Measurements from ENCODE around the gene DMBT1. TPM values are rescaled to one million over a fixed set of nuclear protein-coding genes. Genes with fewer than 3 reads are reported as not detected.

The DMBT1 gene
- total RNA-seq, 2 experiments from 2014 or later, result not detected

DNA sequence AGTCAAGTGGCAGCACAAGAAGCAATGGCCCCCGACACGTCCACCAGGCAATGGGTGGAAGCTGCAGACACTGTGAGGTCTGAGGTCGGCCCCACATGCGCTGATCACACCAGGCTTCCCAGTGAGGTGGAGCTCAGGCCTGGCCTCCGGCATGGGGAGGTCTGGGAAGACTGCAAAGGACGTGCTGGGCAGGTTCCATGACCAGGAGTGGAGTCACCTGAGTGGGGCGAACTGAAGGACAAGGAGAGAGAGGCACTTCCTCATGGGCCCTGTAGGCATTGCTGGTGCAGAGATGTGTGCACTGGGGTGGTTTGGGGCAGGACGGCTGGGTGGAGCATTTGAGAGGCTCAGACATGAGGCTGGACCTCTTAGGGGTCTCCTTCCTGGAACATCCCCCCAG, 103.9 kb downstream of the DMBT1 start:
- Mint-ChIP-seq H3K27ac (no peak overlapping the region), H3K4me3 (no peak overlapping the region), H3K9me3 (no peaks in the 10 kb centered on the region), H3K36me3 (no peaks in the 10 kb centered on the region), H3K4me1 (no peaks in the 10 kb centered on the region), H3K27me3 (peaks cover 5% of the 10 kb centered on the region)
- POLR2A ChIA-PET, result no interaction called here
- DNase-seq, result no peak
- ATAC-seq (ENCODE audit: low read depth), result no peak

DNA sequence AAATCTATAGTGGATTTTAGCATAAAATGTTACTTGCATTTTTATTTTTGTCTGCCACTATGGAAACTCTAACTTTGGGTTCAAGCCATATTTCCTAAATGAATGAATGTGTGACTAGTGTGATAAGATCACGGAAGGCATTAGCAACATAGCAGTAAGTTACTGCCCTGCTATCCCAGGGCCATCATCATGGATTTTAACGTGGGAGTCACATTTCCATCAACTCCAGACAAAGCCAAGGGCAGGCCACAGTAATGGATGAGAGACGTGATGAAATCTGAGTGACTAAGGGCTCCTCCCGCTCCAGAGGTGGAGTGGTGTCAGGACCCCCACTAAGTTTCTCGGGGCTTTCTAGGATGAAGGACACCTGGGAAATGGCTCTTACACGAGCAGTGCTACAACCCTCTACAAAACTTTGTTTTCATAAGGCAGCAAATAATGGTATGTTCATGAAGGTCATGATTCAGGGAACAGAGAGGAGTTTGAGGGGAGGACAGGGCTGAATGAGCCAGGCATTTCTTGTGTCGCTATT, 104.8 kb downstream of the DMBT1 start:
- POLR2A ChIA-PET, result no interaction called here
- ATAC-seq (ENCODE audit: low read depth) (no peak), DNase-seq (no peak)
- no peak overlapping the region for H3K27ac Mint-ChIP-seq
- H3K4me1 Mint-ChIP-seq, result no peaks in the 10 kb centered on the region
- no peaks in the 10 kb centered on the region for H3K9me3 Mint-ChIP-seq
- no peak overlapping the region for H3K4me3 Mint-ChIP-seq
- H3K36me3 Mint-ChIP-seq, result no peaks in the 10 kb centered on the region
- peaks cover 10% of the 10 kb centered on the region for H3K27me3 Mint-ChIP-seq

DNA sequence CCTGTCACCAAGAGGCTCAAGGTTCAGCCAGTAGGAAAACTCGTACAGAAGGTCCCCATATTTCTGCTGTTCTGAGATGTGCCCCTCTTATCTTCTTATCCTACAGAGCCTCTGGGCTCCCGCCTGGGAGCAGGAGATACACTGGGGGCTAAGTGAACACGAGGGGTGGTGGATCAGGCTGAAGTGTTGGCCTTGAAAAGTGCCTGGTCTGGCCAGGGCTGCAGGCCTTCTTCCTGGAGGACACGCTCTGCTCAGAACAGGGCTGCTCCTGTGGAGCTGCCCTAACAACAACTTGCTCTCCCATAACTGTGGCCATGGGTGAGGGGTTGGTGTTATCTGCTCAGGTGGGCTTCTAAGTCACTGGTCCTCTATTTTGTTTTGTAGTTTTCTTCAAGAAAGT, 105.4 kb downstream of the DMBT1 start:
- no peaks in the 10 kb centered on the region for H3K9me3 Mint-ChIP-seq

DNA sequence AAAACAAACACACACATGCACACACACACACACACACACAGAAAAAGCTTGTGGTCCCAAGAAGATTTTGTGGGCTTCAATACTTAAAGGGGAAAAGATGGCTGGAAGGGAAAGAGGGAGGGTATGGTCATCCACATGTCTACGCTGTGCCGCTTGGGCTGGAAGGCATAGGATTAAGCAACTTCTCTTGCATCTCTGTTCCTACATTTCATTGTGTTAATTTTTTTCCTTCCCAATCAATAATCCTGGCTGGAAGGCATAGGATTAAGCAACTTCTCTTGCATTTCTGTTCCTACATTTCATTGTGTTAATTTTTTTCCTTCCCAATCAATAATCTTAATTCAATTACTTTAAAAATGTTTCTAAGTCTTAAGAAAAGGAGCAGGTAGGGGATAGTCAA, 108.5 kb downstream of the DMBT1 start:
- Mint-ChIP-seq H3K27me3 (peaks cover 22% of the 10 kb centered on the region), H3K4me1 (no peaks in the 10 kb centered on the region), H3K4me3 (no peak overlapping the region), H3K27ac (no peak overlapping the region), H3K36me3 (no peaks in the 10 kb centered on the region), H3K9me3 (no peaks in the 10 kb centered on the region)
- no peak for ATAC-seq (ENCODE audit: low read depth)
- POLR2A ChIA-PET, result no interaction called here
- DNase-seq, result no peak

More for the DNA sequence above, 105.4 kb downstream of the DMBT1 start:
- DNase-seq (no peak), ATAC-seq (ENCODE audit: low read depth) (no peak)
- H3K4me3 Mint-ChIP-seq, result no peak overlapping the region
- no peaks in the 10 kb centered on the region for H3K4me1 Mint-ChIP-seq
- no peak overlapping the region for H3K27ac Mint-ChIP-seq
- no peaks in the 10 kb centered on the region for H3K36me3 Mint-ChIP-seq
- POLR2A ChIA-PET, result no interaction called here
- peaks cover 12% of the 10 kb centered on the region for H3K27me3 Mint-ChIP-seq

DNA sequence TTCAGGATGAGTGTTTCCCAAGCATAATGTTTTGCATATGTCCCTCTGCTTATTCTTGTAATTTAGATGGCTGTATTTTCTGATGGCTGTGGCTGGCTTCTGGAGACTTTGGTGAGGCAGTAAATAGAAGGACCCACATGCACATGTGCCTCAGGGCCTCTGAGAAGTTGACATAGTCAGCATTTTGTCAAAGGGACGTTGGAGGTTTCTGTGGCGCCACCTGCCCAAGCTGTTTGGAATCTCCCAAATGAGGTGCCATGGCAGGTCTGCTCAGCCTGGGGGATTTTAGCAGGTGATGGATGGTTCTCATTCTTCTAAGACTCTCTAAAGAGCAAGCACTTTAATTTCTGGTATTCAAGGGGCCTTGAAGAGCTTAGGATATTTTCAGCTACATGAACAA, 109.3 kb downstream of the DMBT1 start:
- H3K4me1 Mint-ChIP-seq, result no peaks in the 10 kb centered on the region
- H3K27me3 Mint-ChIP-seq, result peaks cover 22% of the 10 kb centered on the region
- H3K9me3 Mint-ChIP-seq, result no peaks in the 10 kb centered on the region
- POLR2A ChIA-PET, result no interaction called here
- no peaks in the 10 kb centered on the region for H3K36me3 Mint-ChIP-seq
- no peak overlapping the region for H3K27ac Mint-ChIP-seq
- no peak for DNase-seq
- no peak for ATAC-seq (ENCODE audit: low read depth)
- no peak overlapping the region for H3K4me3 Mint-ChIP-seq

DNA sequence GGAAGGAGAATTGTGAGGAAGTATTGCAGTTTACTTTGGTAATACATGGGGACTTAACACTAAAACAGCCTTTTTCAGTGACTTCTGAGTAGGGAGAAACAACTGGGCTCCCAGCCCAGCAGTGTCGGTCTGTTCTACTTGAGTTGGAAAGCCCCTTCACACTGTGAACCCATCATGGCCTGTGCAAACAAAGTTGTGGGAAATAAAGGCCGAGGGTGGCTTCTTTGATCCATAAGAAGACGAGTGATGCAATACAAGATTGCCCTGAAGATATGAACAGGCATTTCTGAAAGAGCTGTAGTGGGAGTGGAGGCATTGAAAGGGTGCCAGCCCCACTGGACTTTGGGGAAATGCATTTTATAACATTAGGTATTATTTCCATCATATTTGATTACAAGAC, 110.8 kb downstream of the DMBT1 start:
- DNase-seq (no peak), ATAC-seq (ENCODE audit: low read depth) (no peak)
- peaks cover 25% of the 10 kb centered on the region for H3K27me3 Mint-ChIP-seq
- H3K27ac Mint-ChIP-seq, result no peak overlapping the region
- POLR2A ChIA-PET, result no interaction called here
- H3K36me3 Mint-ChIP-seq, result no peaks in the 10 kb centered on the region
- no peaks in the 10 kb centered on the region for H3K9me3 Mint-ChIP-seq
- no peaks in the 10 kb centered on the region for H3K4me1 Mint-ChIP-seq
- H3K4me3 Mint-ChIP-seq, result no peak overlapping the region

DNA sequence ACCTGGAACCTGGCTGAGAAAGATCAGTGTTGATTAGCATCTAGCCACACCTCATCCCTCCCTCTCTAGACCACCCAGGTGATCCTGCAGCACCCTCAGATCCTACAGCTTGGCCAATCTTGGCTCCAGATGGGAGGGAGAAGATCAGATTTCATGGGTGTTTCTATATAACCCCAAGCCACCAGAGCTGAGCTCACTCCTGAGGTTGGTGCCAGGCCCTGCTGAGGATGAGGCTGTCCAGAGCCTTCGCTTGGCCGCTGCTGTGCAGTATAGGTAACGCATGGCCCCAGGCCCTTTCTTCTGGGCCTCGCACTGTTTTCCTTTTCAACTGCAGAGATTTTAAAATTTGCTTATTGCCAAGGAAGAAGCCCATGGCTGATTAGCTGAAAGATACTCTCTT, 112.1 kb downstream of the DMBT1 start:
- DNase-seq, result no peak
- ATAC-seq (ENCODE audit: low read depth), result no peak
- Mint-ChIP-seq H3K4me1 (no peaks in the 10 kb centered on the region), H3K9me3 (no peaks in the 10 kb centered on the region), H3K4me3 (no peak overlapping the region), H3K36me3 (no peaks in the 10 kb centered on the region), H3K27ac (no peak overlapping the region), H3K27me3 (peaks cover 24% of the 10 kb centered on the region)
- POLR2A ChIA-PET, result no interaction called here

DNA sequence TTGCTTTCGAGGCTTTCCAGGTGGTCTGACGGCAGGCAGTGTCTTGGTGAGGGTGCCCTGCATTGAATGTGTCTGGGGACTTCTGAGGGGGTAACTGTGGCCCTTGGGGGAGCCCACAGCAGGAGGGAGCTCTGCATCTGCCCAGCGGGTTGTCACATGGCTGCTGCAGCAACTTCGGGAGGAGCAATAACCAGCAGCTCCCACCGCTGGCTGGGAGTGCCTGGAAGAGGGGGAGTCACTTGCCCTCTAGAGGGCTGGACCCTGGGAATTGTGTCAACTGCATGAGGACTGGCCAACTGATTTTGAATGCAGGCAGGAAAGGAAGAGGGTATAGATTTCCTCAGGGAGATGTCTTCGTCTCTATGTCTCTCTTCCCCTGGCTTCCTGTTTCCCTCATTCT, 112.7 kb downstream of the DMBT1 start:
- no peak for DNase-seq
- Mint-ChIP-seq H3K27me3 (peaks cover 22% of the 10 kb centered on the region), H3K27ac (no peak overlapping the region), H3K36me3 (no peaks in the 10 kb centered on the region), H3K4me3 (no peak overlapping the region), H3K9me3 (no peaks in the 10 kb centered on the region), H3K4me1 (no peaks in the 10 kb centered on the region)
- ATAC-seq (ENCODE audit: low read depth), result no peak
- POLR2A ChIA-PET, result no interaction called here

DNA sequence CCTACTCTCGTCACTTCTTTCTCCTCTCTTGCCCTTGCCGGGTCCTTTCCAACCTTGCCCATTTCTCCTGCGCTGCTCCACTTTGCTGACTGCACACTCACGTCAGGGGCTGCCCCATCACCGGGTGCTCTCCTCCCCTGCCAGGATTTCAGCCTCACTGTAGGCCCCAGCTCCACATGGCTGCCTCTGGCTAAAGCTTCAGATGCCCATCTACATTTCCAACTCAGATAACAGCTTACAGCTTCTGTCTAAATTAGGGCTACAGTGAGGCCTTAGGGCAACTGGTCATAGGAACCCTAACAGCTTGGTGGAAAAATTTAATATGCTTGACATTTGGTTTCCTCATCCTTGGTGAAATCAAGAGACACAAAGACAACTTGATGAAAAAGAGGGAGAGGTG, 113.2 kb downstream of the DMBT1 start:
- no peaks in the 10 kb centered on the region for H3K36me3 Mint-ChIP-seq
- ATAC-seq (ENCODE audit: low read depth), result no peak
- H3K27me3 Mint-ChIP-seq, result peaks cover 25% of the 10 kb centered on the region
- H3K4me1 Mint-ChIP-seq, result no peaks in the 10 kb centered on the region
- DNase-seq, result no peak
- H3K27ac Mint-ChIP-seq, result no peak overlapping the region
- H3K4me3 Mint-ChIP-seq, result no peak overlapping the region
- no peaks in the 10 kb centered on the region for H3K9me3 Mint-ChIP-seq
- POLR2A ChIA-PET, result no interaction called here

DNA sequence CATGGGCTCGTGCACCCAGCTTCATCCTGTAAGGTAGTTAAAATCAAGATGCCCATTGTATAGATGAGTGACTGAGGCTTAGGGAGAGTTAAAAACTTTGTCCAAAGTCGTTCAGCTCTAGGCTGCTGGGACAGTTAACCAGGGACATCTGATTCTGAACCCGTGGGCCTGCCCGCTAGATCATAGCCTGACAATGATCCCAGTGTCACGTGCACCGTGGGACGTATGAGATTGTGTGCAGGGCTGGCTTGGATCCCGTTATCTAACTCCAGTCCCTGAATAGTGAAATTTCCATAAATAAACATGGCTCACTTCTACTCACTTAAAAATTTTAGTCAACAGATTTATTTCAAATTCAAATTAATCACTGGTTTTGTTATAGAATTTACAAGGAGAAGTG, 114.2 kb downstream of the DMBT1 start:
- H3K27me3 Mint-ChIP-seq, result peaks cover 21% of the 10 kb centered on the region
- H3K9me3 Mint-ChIP-seq, result no peaks in the 10 kb centered on the region
- H3K4me3 Mint-ChIP-seq, result no peak overlapping the region
- POLR2A ChIA-PET, result no interaction called here
- H3K4me1 Mint-ChIP-seq, result no peaks in the 10 kb centered on the region
- DNase-seq (no peak), ATAC-seq (ENCODE audit: low read depth) (no peak)
- no peaks in the 10 kb centered on the region for H3K36me3 Mint-ChIP-seq
- no peak overlapping the region for H3K27ac Mint-ChIP-seq

DNA sequence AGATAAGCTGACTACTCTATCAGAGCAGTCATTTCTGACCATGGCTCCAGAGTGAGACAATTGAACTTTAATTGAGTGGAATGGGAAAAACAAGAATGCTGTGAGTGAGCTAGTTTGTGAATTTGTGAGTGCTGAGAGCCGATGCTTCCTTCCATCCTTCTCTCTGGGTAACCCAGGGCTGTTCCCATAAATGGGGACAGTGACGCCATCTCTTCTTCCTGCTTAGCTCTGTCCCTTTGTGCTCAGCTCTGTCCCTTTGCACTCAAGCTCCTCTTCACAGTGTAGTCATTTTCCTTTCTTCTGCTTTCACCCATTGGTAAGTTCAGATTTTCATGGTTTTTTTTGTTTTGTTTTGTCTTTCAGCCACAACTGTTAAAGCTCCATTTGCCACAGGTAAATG, 114.7 kb downstream of the DMBT1 start:
- H3K4me1 Mint-ChIP-seq, result no peaks in the 10 kb centered on the region
- H3K27ac Mint-ChIP-seq, result no peak overlapping the region
- no peaks in the 10 kb centered on the region for H3K9me3 Mint-ChIP-seq
- H3K4me3 Mint-ChIP-seq, result no peak overlapping the region
- H3K27me3 Mint-ChIP-seq, result peaks cover 19% of the 10 kb centered on the region
- POLR2A ChIA-PET, result no interaction called here
- H3K36me3 Mint-ChIP-seq, result no peaks in the 10 kb centered on the region
- no peak for ATAC-seq (ENCODE audit: low read depth)
- no peak for DNase-seq

DNA sequence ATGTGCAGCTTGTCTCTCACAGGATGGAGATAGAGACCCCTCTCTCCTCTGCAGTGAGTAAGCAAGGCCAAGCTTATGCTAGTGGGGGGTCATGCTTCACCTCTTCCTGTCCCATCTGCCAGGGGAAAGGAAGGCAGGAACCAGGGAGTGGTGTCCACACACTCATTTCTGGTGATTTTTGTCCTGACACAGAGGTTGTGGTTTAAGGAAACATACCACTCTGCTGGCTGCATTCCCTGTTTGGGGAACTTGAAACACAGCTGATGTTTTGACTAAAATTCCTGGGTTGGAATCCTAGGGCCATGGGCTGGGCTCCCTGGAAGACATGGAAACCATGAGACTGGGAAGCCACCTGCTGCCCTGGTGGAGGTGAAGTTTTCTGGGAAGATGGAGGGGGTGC, 117.7 kb downstream of the DMBT1 start:
- POLR2A ChIA-PET, result no interaction called here
- Mint-ChIP-seq H3K27me3 (peaks cover 9% of the 10 kb centered on the region), H3K27ac (no peak overlapping the region), H3K4me3 (no peak overlapping the region), H3K36me3 (no peaks in the 10 kb centered on the region), H3K4me1 (no peaks in the 10 kb centered on the region), H3K9me3 (no peaks in the 10 kb centered on the region)
- no peak for DNase-seq
- ATAC-seq (ENCODE audit: low read depth), result no peak

DNA sequence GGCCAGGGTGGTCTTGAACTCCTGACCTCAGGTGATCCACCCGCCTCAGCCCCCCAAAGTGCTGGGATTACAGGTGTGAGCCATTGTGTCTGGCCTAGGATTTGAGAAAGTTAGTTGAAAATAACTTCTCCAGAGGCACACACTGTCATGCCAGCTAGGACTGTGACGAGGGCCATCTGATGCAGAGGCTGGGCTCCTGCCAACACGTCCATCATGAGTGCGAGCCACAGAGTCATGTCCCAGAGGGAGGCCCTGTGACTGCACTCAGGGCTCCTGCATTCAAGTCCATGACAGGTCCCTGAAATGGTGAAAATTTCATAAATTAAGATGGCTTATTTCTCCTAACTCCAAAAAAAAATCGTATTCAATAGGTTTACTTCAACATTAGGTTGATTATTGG, 122.0 kb downstream of the DMBT1 start:
- H3K27me3 Mint-ChIP-seq, result peaks cover 13% of the 10 kb centered on the region
- POLR2A ChIA-PET, result no interaction called here
- H3K4me1 Mint-ChIP-seq, result no peaks in the 10 kb centered on the region
- H3K9me3 Mint-ChIP-seq, result no peaks in the 10 kb centered on the region
- ATAC-seq (ENCODE audit: low read depth), result no peak
- no peaks in the 10 kb centered on the region for H3K36me3 Mint-ChIP-seq
- H3K4me3 Mint-ChIP-seq, result no peak overlapping the region
- no peak for DNase-seq
- H3K27ac Mint-ChIP-seq, result no peak overlapping the region

DNA sequence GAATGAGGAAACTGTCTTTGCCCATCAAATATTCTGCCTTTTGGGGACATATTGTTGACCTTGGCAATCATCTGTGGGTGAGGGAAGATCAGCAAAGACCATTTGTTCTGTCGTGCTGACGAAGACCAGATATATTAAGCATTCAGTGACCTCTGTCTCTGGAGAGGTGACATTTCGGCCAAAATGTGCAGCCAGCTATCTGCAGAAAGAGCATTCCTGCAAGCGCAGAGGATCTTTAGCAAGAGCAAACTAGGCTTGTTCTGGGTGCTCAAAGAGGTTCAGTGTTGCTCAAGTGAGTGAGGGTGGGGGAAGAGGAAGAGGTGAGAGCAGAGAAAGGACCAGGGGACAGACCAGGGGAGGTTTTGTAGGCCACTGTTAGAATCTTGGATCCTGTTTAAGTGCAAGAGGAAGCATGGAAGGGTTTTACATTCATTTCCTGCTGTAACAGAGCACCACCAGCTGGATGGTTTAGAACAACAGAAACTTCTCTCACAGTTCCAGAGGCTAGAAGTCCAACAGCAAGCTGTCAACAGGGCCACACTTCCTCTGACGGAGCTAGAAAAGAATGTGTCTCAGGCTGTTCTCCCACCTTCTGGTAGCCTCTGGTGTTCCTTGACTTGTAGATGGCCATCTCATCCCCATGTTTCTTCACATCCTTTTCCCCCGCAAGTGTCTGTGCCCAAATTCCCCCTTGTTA, 127.9 kb downstream of the DMBT1 start:
- DNase-seq, result no peak
- Mint-ChIP-seq H3K9me3 (no peaks in the 10 kb centered on the region), H3K36me3 (no peaks in the 10 kb centered on the region), H3K27me3 (peaks cover 22% of the 10 kb centered on the region), H3K4me3 (no peak overlapping the region), H3K4me1 (no peaks in the 10 kb centered on the region), H3K27ac (no peak overlapping the region)
- ATAC-seq (ENCODE audit: low read depth), result no peak
- POLR2A ChIA-PET, result no interaction called here
